HCT116 (cell line): ENCODE data around the gene SPOCD1. TPM values are rescaled to one million over a fixed set of nuclear protein-coding genes. Genes with fewer than 3 reads are reported as not detected.

ENCODE experiments used
- ATAC-seq: fragments of 200-7000 bp; cut with Tn5 transposase; 2 replicates; pipeline ENCODE4 v1.9.1; 2020; ENCODE audit warnings: mild to moderate bottlenecking, moderate library complexity
- BruUV-seq: library from RNA; stranded (reverse); fragments of 400-500 nt; replicated peaks from 2 replicates; lab custom pipeline; 2021; lab: Mats Ljungman, UMichigan
- CTCF ChIA-PET: fragments of 300-600 bp; sonication (Branson Sonifier 250); formaldehyde crosslinking; loops from one replicate; lab custom pipeline; 2021; ENCODE audit warnings: antibody characterized with exemption; lab: Charles Lee
- POLR2A ChIA-PET: fragments of 300-600, 350-600 bp; sonication (Branson Sonifier 250); formaldehyde crosslinking; loops from one replicate; lab custom pipeline; 2021; ENCODE audit warnings: antibody characterized with exemption; lab: Charles Lee
- RAD21 ChIA-PET, 2 experiments: fragments of 300-600 bp; sonication (Branson Sonifier 250); formaldehyde crosslinking; loops; one replicate each; lab custom pipeline; 2023; ENCODE audit warnings: low total read pairs in 2 of 2; ENCODE audit not compliant: uncharacterized antibody in 2 of 2, unreplicated experiment in 2 of 2, low non-redundant PET in 1 of 2; lab: Charles Lee
- DNase-seq: peaks from one replicate; pipeline ENCODE4 v3.0.0-alpha.2; 2010; ENCODE audit warnings: low read depth, low spot score
- H2AFZ ChIP-seq: fragments of 200-600 bp; shearing (Covaris generic), sonication (generic); 2 replicates; pipeline ENCODE4 v1.6.1; 2017; ENCODE audit warnings: low read depth, mixed run types, mixed read lengths, antibody characterized with exemption, low read length; ENCODE audit not compliant: poor library complexity, severe bottlenecking
- H3K27ac ChIP-seq: 2 replicates; pipeline ENCODE4 v1.5.1; 2012; ENCODE audit warnings: low read depth, low read length
- H3K27me3 ChIP-seq: fragments of 200-600 bp; sonication (generic); 2 replicates; pipeline ENCODE4 v1.6.1; 2016; ENCODE audit warnings: mixed run types, low read length, mixed read lengths; ENCODE audit not compliant: insufficient read depth
- H3K36me3 ChIP-seq, 2 experiments: fragments of 200-500 bp in 1 of 2; fragments of 200-600 bp in 1 of 2; sonication (Bioruptor generic) in 1 of 2; sonication (generic) in 1 of 2; 2 replicates each; pipeline versions ENCODE4 v1.5.1 to v1.6.1; 2014 to 2016; ENCODE audit warnings: low read length in 2 of 2, inconsistent platforms in 1 of 2, mixed read lengths in 1 of 2, mixed run types in 1 of 2; ENCODE audit not compliant: insufficient read depth in 2 of 2, control insufficient read depth in 1 of 2
- H3K4me1 ChIP-seq, 2 experiments: fragments of 200-600 bp in 1 of 2; sonication (generic) in 1 of 2; 2 replicates each; pipeline versions ENCODE4 v1.5.1 to v1.6.1; 2012 to 2017; ENCODE audit warnings: low read length in 2 of 2, inconsistent platforms in 1 of 2, mild to moderate bottlenecking in 1 of 2, mixed read lengths in 1 of 2, mixed run types in 1 of 2, moderate library complexity in 1 of 2; ENCODE audit not compliant: insufficient read depth in 2 of 2, control insufficient read depth in 1 of 2
- H3K4me2 ChIP-seq: fragments of 200-600 bp; sonication (generic); 2 replicates; pipeline ENCODE4 v1.6.1; 2017; ENCODE audit warnings: mixed run types, low read length, mixed read lengths
- H3K4me3 ChIP-seq, 2 experiments: fragments of 200-600 bp in 1 of 2; sonication (generic) in 1 of 2; replicated peaks in 1 of 2; 2 replicates each; pipeline ENCODE4 v1.5.1; 2011 to 2016; ENCODE audit warnings: low read length in 2 of 2, control low read depth in 1 of 2, low read depth in 1 of 2, mild to moderate bottlenecking in 1 of 2, mixed read lengths in 1 of 2, mixed run types in 1 of 2
- H3K79me2 ChIP-seq: fragments of 200-600 bp; sonication (generic); 2 replicates; pipeline ENCODE4 v1.6.1; 2017; ENCODE audit warnings: mild to moderate bottlenecking, mixed run types, low read length, moderate library complexity, mixed read lengths; ENCODE audit not compliant: insufficient read depth
- H3K9ac ChIP-seq: fragments of 200-600 bp; sonication (generic); 2 replicates; pipeline ENCODE4 v1.6.1; 2016; ENCODE audit warnings: low read length, mixed read lengths
- H3K9me2 ChIP-seq: fragments of 200-600 bp; sonication (generic), shearing (Covaris generic); 2 replicates; pipeline ENCODE4 v1.6.1; 2017; ENCODE audit warnings: mixed run types, mild to moderate bottlenecking, moderate library complexity; ENCODE audit not compliant: insufficient read depth
- H3K9me3 ChIP-seq, 2 experiments: fragments of 200-500 bp in 1 of 2; fragments of 200-600 bp in 1 of 2; sonication (Bioruptor generic) in 1 of 2; sonication (generic) in 1 of 2; 2 replicates each; pipeline ENCODE4 v1.6.1; 2014 to 2017; ENCODE audit warnings: low read length in 2 of 2, mixed read lengths in 2 of 2, inconsistent platforms in 1 of 2, low read depth in 1 of 2, mild to moderate bottlenecking in 1 of 2, mixed run types in 1 of 2, moderate library complexity in 1 of 2; ENCODE audit not compliant: control insufficient read depth in 1 of 2, insufficient read depth in 1 of 2
- H4K20me1 ChIP-seq: fragments of 200-600 bp; sonication (generic), shearing (Covaris generic); 2 replicates; pipeline ENCODE4 v1.6.1; 2017; ENCODE audit warnings: mixed run types, mild to moderate bottlenecking, moderate library complexity; ENCODE audit not compliant: insufficient read depth
- EGR1 ChIP-seq: IDR thresholded peaks from 2 replicates; pipeline ENCODE4 v1.6.1; 2012; ENCODE audit warnings: low read depth
- FOSL1 ChIP-seq: IDR thresholded peaks from 2 replicates; pipeline ENCODE4 v1.6.1; 2012; ENCODE audit warnings: low read depth
- POLR2A ChIP-seq: IDR thresholded peaks from 2 replicates; pipeline ENCODE4 v1.7.0; 2011; ENCODE audit warnings: borderline replicate concordance; ENCODE audit not compliant: insufficient read depth, insufficient read length; ENCODE audit errors: extremely low read depth
- TCF7L2 ChIP-seq: IDR thresholded peaks from 2 replicates; pipeline ENCODE4 v1.7.0; 2011; ENCODE audit warnings: borderline replicate concordance, inconsistent platforms; ENCODE audit not compliant: insufficient read depth, insufficient read length; ENCODE audit errors: extremely low read depth
- intact Hi-C: fragments of 100-400 bp; cut with micrococcal nuclease; formaldehyde crosslinking; loops from 2 replicates; pipeline ENCODE4 v1.10.0; 2022
- total RNA-seq: library from RNA; stranded (reverse); gene quantifications from one replicate; pipeline ENCODE4 v1.2.1, GENCODE V29; 2021; ENCODE audit not compliant: unreplicated experiment
- TF ChIP-seq, protein P1 (sequence below): IDR thresholded peaks from 2 replicates; pipeline ENCODE4 v1.6.1; 2012
- TF ChIP-seq, protein P2 (sequence below): IDR thresholded peaks from 2 replicates; pipeline ENCODE4 v1.6.1; 2011; ENCODE audit warnings: mild to moderate bottlenecking, low read length, moderate library complexity; ENCODE audit not compliant: insufficient replicate concordance; ENCODE audit errors: extremely low read depth

The SPOCD1 gene
- total RNA-seq, 1 experiment from 2014 or later: 5.0 TPM

DNA sequence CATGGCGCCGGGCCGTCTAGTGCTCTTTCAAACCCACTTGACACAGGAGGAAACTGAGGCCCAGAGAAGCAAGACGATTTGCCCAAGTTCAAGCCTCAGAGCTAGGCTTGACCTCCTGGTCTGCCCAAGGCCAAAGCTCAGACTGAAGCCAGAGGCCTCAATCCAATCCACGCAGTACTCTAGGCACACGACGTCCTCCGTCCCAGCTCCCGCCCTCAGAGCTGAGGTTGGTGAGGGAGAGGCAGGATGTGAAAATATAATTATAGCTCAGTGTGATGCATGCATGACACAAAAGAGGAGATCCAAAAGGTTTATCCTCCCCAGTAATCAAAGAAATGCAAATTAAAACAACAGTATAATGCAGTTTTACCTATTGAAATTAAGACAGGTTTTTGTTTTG, 36.1 kb downstream of the SPOCD1 start:
- H3K9me2 ChIP-seq: no peaks in the 10 kb centered on the region
- no peaks in the 10 kb centered on the region for H3K79me2 ChIP-seq
- no peak overlapping the region for H3K9ac ChIP-seq
- BruUV-seq: no TSS peak
- intact Hi-C loops: loop anchor here (10.0 kb wide), 1 partner anchor 595 kb away; no protein-coding TSS in a partner anchor
- RAD21 ChIA-PET: no interaction called here
- CTCF ChIA-PET: no interaction called here
- peaks cover 0 to 15% of the 10 kb centered on the region in 2 experiments; a peak in 2 of 4 replicates for H3K4me1 ChIP-seq
- no peaks in the 10 kb centered on the region for H3K9me3 ChIP-seq
- H2AFZ ChIP-seq: no peak overlapping the region
- no peak overlapping the region for H3K4me3 ChIP-seq
- no peak for DNase-seq
- no peak overlapping the region for H3K4me2 ChIP-seq
- POLR2A ChIA-PET: no interaction called here
- ATAC-seq: no peak
- H4K20me1 ChIP-seq: no peaks in the 10 kb centered on the region
- TF ChIP-seq TCF7L2 (no peak), FOSL1 (no peak), POLR2A (no peak), EGR1 (no peak)
- TF ChIP-seq, protein P1, sequence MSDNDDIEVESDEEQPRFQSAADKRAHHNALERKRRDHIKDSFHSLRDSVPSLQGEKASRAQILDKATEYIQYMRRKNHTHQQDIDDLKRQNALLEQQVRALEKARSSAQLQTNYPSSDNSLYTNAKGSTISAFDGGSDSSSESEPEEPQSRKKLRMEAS: no peak
- TF ChIP-seq, protein P2, sequence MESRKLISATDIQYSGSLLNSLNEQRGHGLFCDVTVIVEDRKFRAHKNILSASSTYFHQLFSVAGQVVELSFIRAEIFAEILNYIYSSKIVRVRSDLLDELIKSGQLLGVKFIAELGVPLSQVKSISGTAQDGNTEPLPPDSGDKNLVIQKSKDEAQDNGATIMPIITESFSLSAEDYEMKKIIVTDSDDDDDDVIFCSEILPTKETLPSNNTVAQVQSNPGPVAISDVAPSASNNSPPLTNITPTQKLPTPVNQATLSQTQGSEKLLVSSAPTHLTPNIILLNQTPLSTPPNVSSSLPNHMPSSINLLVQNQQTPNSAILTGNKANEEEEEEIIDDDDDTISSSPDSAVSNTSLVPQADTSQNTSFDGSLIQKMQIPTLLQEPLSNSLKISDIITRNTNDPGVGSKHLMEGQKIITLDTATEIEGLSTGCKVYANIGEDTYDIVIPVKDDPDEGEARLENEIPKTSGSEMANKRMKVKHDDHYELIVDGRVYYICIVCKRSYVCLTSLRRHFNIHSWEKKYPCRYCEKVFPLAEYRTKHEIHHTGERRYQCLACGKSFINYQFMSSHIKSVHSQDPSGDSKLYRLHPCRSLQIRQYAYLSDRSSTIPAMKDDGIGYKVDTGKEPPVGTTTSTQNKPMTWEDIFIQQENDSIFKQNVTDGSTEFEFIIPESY: no peak
- no peaks in the 10 kb centered on the region for H3K36me3 ChIP-seq
- no peaks in the 10 kb centered on the region; the same call in 1 of the 2 replicates for H3K27me3 ChIP-seq
- no peak overlapping the region for H3K27ac ChIP-seq
